Measurements from ENCODE around the gene DDOST.

DNA sequence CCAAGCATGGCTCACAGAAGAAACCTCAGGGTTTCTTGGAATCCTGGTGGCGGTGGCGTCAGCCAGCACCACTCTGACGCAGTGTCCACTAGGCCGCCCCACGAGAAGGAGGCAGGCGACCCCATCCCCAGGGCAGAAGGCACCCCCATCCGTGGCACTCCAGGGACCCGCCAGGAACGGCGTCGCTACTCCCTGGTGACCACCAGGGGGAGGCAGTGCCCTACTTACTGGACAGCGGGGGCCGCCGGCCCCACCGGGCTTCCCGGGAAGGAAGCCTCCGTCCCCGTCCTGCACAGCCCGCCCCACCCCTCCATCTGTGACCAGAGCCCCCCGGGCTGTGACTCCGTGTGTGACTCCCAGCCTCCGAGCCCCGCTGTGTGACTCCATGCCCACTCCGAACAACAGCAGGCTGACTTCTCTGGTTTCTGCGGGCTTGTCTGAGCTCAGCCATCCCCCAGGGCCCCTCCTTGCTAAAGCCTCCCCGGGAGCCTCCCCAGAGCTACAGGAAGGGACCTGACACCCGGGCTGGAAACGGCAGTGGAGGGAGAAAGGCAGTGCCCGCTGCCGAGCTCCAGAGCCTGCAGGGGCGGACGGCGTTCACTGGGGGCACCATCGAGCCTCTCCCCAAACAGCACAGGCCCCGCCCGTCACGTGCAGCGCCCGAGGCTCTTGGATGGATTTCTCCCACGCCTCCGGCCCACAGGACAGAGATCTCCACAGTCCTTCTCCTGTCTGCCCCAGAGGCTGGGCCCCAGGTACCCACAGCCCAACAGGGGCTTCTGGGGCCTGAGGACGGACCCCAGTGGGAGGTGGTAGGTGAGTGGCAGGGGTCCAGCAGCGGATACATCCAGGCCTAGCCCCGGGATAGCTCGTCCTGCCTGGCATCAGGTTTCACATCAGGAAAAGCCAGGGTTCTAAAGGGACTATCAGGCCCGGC is 35.5 kb upstream of the DDOST start:
- TF ChIP-seq POLR2AphosphoS5 (IDR thresholded peaks at IDR 0.05; ENCODE audit: borderline replicate concordance, low read depth, low read length): no peak
- no peak for TF ChIP-seq EZH2 (IDR thresholded peaks at IDR 0.05)
- peak; percentile 13 for TF ChIP-seq FOXP2 (optimal IDR thresholded peaks at IDR 0.05; ENCODE audit: control extremely low read depth, extremely low read length, insufficient read depth)

Data from SK-N-MC (cell line).